HG02981 (cell line): Measurements from ENCODE around the gene BFSP2.
A peak's percentile ranks its signal among the peaks of the same experiment; 100 is the strongest.

ENCODE experiments used
- ATAC-seq: cut with Tn5 transposase; IDR thresholded peaks from one replicate; pipeline ENCODE4 v1.9.1; 2021; ENCODE audit warnings: mild to moderate bottlenecking, moderate library complexity; ENCODE audit not compliant: unreplicated experiment

BFSP2 gene

DNA sequence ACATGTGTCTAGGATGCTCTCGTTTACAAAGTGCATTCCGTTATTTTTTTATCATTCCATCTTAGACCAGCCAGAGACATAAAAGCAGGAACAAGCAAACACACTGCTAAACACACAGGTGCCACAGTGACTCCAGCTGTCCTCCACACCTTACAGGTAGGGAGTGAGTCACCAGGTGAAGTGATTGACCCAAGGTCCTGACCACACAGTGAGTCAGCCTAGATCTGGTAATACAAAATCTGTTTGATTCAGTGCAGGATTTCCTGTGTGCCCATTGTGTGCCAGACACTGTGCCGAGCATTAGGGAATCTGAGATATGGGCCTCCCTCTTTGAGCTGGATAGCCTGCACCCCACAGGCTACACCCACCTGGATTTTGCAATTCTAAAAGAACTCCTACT, 16.7 kb upstream of the BFSP2 start:
- no peak for ATAC-seq

DNA sequence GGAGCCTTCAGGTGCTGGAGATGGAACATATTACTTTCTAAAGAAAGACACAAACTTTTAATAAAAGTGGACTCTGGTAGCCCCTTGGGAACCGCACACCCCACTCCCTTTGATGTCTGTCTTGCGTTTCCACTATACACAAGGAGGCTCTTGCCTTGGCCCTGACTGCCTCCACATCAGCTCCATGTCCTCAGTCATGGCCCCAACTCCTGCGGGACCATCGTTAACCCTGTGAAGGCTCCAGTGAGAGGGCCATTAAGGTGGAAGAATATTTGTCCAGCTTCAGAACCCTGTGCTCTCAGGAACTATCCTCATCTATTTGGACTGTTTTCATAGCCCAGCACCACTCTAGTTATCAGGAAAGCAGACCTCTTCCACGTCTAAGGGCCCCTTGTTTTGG, 16.1 kb upstream of the BFSP2 start:
- ATAC-seq, result no peak

DNA sequence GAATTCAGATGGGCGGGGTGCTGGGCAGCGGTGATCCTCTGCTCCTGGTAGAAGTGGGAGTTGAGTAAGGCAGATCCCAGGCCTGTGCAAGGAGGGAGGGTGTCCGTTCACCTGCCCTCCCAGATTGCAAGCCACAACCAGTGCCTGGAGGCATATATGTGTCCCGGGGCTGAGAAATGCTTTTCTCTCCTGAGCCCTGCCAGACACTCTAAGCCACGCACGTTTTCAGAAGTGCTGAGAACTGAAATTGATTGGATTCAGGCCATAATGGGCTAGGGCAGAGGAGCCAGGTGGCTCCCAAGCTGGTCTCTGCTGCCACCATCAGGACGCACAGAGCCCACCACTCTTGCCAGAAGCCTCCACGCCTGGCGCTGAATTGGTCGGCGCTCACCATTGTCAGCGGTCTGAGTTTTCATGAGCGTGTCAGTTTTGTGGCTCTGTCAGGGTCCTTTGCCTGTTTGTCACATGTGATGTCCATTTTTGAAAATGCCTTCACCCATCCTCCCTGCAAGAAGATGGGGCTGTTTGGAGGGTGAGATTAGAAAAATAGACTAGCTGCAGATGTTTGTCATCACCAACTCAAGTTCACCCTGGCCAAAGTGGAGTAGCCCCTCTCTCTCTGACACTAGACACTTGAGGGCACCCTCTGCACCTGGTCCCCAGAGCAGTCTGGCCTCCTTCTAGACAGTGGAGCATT, 15.4 kb upstream of the BFSP2 start:
- ATAC-seq, result peak; percentile 79

DNA sequence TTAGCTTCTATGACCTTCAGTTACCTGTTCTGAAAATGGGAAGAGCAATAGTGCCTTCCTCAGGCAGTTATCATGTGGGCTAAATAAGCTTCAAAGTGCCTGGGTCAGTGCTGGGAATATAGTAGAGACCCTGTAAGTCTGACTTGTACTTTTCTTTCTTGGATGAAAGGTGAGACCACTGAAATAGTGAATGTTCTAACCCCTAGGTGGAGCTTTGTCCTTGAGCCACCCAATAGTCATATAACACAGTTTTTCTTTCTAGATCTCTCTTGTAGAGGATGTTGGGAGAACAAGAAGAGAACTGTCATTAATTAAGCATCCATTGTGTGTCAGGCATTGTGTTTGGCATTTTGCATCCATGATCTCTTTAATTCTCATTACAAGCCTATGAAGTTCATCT, 13.0 kb upstream of the BFSP2 start:
- ATAC-seq, result no peak

DNA sequence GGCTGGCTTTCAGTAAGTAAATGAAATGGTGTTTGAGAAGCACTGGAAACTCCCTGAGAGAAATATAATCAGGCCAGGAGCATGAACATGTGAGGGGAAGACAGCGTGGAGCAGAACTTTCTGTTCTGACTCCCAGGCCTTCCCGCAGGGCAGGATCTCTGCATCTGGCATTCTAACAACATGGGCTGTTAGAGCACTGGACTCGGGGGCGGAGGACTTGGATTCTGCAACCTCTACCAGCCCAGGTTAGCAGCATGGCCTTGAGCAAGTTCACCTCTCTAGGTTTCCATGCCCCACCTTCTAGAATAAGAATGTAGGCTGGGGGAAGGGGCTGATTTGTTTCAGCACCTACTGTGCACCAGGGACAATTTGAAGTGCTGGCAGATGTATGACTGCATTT, 12.5 kb upstream of the BFSP2 start:
- no peak for ATAC-seq

DNA sequence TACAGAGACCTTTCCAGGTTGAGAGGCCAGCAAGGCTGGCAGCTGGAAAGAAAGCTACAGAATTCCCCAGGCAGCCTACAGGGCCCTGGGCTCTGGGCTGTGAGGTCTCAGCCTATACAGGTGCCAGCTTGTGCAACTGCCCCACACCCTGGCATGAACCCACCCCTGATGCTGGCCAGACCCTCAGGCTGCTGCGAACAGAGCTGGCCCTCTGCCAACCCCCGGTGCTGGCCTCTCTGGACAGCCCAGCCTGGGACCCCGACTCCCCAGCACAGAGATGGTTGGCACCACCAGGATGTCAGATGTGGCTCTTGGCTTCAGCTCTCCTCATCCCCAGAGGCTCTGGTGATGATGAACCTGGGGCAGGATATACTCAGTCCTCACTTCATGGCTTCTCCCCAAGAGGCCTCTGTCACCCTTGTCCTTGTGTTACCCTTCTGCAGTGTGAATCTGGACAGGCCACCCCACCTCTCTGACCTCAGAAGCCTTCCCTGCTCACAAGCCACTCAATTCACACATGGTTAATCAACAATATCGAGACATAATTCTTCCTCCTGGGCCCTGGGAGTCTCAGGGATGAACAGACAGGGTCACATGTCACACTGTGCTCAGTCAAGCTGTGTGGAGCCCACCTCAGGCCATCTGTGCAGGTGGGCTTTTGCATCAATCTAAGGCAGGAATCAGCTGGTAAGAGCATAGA, 11.0 kb upstream of the BFSP2 start:
- no peak for ATAC-seq

DNA sequence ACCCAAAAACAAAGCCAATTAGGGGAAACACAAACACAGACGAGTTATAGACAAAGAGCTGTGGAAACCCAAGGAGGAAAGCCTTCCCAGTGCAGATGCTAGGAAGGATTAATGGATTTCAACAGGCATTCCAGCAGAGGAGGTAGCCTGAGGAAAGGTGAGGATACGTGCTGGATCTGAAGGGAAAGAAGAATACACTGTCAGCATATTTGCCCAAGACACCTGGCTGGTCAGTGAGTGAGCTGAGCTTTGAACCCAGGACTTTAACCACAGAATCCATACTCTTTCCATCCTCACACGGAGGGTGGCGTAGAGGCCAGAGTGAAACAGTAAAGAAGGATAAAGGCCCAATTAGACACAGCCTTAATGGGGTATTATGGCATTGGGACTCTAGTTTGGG, 9.1 kb upstream of the BFSP2 start:
- no peak for ATAC-seq

DNA sequence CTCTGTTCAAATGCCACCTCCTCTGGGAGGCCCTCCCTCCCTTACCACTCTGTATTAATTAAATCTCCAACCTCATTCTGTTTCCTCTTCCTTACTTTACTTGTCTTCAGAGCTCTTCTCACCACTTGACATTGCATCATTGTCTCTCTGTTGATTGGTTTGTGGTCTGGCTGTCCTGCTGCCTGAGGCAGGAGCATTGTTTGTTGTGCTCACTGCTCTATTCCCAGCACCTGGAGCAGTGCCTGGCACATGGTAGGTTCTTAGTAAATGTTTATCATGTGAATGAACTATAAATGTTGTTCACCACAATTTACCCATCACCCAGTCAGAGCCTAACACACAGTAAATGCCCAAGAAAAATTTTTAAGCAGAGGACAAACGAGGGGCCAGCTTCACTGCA, 6.7 kb upstream of the BFSP2 start:
- ATAC-seq, result no peak

DNA sequence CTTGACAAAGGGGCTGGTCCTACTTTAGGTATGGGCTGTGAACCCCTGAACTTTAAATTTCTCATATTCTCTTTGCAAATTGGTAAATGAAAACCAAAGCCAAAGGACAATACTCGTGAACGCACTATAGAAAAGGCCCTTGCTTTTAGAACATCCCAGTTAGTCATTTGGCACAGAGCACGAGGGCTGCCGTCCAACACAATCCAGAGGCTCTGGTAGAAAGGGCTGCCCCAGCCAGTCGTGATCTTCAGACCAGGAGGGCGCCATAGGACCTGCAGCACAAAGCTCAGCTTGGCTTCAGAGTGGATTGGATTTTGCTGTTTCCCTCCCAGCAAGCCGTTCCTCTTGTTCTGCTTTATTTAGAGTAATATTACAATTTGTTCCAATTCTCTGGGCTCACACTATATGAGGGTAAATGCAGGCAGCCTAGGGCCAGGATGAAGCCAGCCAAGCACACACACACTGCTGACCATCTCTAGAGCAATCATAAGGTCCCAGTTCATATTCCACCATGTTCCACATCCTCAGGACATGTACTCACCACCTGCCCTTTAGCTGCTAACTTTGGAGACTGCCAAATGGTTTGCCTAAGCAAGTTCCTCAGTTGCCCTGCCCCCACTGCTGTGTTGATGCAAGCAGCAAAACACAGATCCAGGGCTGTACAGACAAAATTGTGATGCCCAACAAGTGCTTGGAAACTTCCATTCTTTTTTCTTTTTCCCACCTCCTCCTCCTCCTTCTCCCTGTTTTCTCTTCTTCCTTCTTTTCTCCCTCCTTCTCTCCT, 6.0 kb upstream of the BFSP2 start:
- ATAC-seq, result no peak

DNA sequence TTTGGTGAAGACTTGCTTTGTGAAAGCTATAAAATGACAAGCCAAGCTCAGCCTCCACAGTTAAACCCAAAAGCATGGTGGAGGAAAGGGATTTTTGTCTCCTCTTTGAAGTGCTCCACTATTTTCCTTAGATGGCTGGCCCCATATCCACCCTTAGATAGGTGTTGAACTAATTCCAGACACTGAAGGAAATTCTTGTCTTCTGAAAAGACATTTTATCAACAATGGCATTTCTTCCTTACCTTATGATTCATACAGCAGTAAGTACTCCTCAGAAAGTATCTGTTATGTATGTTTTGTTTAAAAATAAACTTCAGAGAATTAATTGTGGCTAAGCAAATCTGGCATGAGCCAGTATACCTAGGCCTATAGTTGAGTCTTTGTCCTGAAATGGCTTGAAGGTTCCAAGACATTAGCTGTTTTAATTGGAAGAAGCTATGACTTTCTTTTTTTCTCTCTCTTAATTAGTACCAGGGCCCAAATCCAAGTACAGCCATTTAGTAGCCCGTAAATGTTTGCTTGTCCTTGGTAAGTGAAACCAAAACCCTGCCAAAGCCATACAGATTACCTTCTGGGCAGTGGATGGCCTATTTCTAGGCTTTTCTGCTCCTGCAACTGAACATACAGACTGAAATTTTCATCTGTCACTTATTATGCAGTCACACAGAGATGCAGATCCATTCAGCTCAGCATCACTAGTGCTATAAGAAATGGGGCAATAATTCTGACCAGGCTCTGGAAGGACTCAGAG, 5.1 kb upstream of the BFSP2 start:
- no peak for ATAC-seq

DNA sequence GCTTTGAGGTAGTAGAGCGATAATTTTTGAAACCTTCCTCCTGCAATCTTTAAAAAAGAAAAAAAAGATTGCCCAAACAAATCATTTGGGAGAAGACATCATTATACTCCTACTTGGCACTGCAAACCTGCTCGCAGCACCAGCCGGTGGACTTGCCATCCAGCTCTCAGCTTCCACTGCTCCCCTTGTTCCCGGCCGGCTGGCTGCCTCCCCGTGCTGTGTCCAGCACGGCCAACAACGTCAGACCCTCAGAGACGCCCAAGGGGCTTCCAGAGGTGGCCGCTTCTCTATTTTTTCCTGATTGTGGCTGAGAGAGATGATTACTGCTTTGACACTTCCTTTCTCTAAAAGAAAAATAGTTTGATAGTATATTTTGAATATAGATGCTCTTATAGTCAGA, 3.0 kb upstream of the BFSP2 start:
- no peak for ATAC-seq

DNA sequence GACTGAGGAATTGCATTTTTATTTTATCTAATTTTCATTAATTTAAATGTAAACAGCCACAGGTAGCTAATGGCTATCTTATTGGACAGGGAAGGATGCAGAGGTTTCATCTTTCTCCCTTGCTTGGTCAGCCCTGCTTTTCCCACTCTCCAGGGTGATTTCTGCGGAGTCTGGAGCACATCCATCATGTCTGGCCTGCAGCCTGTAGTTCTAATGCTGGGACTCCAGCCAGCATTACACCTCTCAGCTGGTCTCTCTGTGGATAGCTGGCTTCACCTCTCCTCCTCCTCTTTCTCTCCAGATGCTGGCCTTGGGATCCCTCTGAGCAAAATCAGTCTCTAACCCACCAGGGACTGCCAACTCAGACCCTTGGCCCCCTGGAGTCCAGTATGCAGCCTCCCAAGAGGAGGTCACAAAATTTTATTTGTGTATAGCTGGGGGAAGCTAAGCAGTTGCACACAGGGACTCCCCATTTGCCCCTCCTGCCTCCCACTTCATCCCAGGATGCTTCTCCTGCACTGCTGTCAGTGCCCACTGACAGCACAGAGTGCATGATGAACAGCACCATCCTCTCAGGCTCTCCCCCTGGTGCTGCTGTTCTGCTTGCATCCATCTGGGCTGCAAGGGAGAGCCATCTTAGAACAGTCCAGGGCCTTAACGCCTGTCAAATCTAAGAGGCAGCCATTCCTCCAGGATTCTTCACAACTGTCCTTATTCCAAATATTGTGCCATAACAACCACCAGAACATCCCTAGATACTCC, 1.7 kb downstream of the BFSP2 start:
- ATAC-seq, result no peak

DNA sequence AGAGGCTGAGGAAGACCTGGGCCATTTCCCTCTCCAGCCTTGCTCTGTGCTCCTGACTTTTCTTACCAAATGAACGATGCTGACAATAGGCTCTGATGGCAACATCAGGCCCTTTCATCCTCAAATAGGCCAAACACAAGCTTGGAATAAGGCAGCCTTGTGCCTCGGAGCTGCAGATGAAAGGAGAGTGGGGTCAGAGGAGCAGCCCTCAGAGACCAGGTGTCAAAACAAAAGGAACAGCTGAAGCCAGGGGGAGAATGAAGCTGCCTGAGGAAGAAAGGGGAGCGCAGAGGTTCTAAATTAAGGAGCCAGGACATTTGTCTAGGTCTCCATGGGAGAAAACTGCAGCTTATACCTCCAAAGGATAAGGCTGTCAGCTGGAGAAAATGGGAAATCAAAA, 5.1 kb downstream of the BFSP2 start:
- ATAC-seq, result no peak

DNA sequence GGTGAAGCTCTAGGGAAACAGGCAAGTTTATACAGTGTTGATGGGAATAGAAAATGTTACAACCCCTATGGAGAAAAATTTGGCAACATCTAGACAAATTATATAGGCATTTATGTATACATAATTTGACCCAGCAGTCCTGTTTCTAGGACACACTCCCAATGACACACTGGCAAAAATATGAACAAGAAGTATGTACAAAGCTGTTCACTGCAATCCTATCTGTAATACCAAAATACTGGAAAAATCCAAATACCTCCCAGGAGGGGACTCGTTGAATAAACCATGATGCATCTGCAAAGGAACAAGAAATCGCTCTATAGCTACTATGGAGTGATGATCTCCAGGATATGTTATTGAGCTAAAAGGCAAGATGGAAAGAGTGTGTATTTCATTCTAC, 8.5 kb downstream of the BFSP2 start:
- ATAC-seq, result no peak

DNA sequence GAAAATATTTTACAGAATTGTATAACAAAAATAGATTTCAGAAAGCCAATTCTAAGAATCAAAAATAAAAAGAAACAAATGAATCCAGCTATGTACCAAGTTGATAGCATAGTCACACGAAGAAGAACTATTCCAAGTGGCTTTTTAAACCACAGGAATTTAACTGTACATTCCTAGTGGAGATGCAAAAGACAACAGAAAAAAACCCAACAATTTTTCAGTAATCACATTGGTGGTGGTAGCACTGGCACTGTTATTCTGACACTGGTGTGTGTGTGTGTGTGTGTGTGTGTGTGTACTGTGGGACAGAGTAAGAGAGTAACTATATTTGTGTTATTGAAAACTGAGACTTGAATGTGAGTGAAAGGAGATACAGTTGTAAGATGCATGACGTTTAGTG, 9.1 kb downstream of the BFSP2 start:
- no peak for ATAC-seq

DNA sequence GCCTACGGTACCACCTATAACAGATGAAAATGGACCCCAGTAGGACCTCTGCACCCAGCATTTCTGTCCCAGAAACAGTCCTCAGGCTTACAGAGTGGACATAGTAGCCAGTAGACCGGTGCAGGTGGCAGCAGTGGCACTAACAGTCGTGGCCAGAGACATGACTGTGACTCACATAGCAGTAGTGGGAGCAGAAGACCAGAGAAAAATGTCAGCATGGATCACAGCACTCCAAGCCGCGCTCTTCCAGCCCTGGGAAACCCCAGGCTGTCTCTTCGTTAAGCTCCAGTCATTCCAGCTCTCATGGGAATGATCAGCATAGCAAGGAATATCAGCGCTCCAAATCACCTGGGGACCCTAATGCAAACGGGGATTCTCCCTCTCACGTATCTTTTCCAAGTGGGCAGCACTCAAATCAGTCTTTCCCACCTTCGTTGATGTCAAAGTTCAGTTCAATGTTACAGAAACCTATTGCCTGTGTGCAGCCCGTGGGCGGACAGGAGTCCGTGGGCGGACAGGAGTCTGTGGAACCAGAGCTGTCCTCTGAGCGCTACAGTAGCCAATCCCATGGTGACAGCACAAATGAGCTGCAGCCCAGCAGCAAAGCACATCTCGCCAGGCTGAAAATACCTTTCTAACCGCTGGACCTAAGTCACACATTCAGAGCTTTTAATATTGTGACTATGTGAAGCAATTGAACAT, 10.5 kb downstream of the BFSP2 start:
- no peak for ATAC-seq

DNA sequence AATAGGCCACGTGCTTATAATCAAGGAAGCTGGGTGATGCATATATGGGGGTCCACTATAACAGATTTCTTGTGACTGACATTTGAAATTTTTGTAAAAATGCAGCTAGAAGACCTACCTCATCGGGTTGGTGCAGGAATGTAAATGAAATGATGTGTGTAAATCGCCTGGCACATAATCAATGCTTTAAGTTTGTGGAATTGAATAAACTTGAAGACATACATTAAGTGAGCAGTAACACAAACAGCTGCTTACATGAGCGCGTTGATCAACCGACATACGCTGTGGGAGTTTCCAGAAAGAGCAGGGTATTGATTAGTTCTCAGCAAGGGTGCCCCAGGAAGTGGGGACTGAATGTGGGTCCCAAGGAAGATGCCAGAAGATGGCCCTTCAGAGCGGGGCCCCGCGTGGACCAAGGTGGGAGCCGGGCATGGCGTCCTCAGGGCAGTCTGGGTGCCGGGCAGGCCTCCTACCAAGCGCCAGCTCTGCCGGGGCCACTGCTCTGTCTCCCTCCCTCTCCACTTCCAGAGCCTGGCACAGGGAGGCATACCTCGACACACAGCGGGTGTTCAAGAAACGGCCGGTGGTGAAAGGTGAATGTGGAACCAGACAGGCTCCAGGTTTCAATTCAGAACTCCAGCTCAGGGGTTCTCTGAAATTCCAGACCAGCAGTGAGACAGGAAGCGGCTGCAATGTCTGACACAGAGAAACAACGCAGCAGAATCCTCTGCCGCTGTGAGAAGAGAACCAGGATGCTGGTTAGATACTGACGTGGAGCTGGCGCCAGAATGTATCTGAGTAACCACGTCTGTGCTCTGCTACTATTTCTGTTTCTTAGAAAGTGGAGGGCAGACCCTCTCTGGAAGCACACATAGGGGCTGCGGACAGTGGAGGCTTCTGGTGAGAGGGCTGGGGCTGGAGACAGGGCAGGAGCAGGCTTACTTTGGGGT, 12.6 kb downstream of the BFSP2 start:
- no peak for ATAC-seq

DNA sequence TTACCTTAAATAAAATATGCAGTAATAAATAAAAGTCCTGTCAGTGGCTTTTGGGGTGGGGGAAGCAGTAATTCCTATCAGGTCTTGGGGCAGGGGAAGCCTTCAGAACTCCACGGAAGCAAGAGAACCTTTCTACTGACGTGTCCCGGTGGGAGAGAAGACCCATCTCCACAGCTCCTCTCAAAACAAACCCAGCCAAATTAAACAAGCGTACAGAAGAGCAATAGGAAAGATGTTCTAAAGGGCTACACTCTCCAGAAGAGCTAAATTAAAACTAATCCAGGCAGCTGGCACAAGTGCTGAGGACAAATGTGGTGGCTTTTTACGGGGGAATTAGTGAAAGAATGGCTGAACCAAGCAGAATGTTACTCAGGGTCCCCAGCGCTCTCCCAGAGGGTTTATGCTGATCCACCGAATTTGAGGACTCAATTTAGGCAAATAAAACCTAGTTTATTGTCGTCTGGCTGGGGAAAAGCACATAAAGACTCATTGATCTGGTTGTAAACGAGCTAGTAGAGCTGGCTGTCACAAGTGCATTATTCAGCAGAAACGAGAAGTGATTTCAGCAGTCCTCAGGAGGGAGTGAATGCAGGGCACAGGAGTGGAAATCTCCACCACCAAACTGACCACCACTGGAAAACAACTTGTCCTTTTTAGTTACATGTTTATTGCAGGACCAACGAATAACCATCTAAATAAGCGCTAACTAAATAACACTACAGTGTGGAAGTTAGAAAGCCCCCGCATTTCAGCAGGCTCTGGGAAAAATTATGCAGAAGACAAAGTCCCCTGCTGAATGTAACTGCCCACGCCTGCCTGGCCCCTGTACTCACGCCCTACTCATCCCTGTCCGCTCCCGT, 13.5 kb downstream of the BFSP2 start:
- no peak for ATAC-seq
